Measurements from ENCODE around the gene PRR7.

PRR7 gene

DNA sequence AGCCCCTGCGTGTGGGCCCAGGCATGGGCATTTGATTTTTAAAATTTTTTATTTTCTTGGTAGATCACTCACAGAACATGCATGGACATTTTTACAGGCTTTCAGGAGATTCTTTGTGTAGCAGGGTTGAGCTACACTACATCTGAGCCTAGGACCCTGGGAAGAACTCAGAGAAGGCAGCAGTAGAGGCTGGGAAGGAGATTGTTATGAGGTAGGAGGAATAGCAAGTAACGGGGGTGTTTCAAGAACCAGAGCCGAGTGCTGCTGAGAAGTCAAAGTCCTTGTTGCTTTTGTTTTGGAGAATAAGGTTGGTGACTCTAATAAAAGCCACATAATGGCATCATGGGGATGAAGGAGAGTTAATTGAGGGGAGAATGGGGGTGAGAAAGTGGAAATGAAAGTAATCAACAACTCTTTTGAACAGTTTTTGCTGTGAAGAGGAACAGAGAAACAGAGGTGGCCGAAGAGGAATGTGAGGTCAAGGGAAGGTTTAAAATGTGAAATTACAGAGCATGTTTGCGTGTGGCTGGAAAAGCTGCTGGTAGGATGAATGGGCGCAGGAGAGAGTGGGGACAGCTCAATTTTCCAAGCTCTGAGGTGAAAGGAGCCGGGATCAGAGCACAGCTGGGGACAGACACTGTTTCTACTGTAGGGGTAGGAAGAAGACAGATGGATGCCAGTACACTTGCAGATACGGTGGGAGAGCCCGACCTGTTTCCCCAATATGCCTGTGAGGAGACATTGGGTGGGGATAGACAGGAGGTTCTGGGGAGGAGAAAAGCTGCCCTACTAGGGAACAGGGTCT lies 55.5 kb downstream of the PRR7 start:
- DNase-seq, result no peak

DNA sequence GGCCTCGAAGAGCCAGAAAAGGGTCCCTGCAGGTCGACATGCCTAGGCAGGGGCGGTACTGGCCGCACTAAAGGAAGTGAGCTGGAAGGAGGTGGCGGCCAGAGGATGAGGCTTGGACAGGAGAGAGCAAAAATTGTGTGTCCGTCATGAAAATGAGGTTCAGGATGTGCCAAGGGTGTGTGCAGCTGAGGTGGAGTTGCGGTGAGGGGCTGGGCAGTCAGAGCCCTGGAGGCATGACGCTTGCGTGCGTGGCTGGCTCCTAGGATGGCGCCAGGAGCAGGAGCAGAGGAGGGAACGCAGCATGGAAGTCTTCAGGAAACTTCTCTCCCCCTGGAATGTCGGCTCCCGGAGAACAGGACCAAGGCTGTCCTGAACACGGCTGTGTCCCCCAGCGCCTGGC lies 56.3 kb downstream of the PRR7 start:
- no peak for DNase-seq

DNA sequence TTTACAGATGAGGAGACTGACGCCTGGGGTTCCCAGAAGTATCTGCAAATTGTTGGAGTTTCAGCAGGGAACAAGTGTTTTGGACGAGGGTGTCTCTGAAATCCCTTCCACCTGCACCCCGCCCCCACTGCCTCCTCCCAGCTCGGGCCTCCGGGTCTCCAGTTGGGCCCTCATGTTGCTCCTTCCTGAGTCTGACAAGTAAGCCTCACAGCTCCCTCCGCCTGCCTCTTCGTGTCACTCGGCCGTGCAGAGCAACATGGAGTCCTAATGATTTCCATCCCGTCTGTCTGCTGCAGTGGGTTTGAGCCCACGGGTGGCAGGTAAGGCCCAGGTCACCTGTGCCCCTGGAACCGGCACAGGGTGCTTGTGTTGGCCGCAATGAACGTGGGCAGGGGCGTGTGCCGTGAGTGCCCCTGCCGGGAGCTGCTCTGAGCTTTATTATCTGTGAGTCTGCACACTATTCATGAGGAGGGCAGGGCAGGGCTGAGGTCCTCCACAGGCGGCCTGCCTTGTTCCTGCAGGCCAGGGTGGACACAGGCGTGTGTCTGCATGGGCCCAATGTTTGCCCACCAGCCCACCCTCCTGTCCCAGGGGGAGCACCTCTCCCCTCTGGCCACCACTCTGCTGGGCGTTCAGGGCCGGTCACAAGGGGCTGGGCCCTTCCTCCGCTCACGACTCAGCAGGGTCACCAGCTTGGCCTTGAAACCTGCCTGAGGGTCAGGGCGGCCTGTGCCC lies 56.9 kb downstream of the PRR7 start:
- no peak for DNase-seq

DNA sequence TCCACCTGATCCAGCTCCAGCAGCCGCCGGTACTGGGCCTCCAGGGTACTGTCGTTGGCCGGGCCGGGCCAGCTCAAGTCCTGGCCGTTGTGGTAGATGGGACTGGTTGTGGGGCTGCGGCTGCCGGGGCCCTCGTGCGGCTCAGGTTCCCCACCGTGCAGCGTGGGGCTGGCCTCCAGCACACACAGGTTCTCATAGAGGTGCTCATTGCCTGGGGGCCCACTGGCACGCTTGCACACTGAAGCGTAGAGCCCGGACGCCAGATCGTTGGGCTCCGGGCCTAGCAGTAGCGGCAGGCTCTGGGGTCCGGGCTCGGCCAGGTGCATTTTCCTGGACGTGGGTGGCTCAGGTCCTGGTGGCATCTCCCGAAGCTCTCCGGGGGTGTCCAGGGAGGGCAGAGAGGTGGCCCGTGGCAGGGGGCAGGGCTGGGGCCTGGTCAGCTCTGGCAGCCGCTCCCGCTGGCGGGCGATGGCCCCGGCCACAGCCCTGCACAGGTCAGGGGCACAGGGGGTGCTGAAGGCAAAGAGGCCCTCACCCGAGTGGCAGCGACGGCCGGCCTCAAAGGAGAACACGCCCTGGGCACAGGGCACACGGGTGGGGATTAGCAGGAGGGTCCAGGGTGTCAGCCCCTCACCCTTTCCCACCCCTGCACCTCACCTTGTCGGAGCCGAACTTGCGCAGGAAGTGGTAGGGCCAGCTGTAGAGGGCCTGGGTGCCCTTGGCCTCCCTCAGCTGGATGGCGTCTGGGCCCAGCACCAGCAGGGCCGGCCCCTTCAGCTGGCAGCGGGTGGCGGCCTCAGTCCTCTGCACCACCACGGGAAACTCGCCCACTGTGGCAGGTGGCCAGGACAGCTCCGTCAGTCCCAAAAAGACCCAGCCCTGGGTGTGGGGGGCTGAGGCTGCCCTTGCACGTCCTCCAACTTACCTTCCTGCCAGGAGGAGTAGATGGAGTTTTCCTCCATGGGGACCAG lies 57.8 kb downstream of the PRR7 start:
- no peak for DNase-seq

DNA sequence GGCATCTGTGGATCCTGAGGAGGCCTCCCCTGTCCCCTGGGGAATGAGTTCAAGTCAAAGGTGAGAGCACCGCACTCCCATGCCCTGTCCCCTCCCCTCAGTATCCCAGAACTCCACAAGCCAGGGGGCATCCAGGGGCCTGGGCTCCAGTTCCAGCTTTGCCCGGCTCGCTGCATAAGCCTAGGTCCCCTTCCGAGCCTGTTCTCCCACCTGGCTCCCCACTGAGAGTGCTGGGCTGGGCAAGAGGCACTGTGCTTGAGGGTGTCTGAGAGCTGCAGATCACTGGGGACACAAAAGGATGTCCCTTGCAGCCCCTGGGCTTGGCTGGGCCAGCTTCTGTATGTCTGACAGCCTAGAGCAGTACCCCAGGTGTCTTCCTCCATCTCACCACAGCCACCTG lies 58.5 kb downstream of the PRR7 start:
- DNase-seq, result no peak

Measured in NCI-H446 treated with DMSO at 0.1 percent for 48 hours (cell line).